Frontal cortex (tissue), 4 donors: Measurements from ENCODE around the gene STH. TPM values are rescaled to one million over a fixed set of nuclear protein-coding genes. Genes with fewer than 3 reads are reported as not detected.

Experiments used
- DNase-seq, 2 donors: peaks; one replicate each; pipeline ENCODE4 v3.0.0; 2012; ENCODE audit warnings: low spot score in 2 of 2
- FAIRE-seq: peaks from 2 replicates; lab custom pipeline; 2012; peaks lifted over from hg19 to GRCh38; lab: Jason Lieb, UNC
- total RNA-seq: library from RNA; depleted of rRNA; stranded (reverse); fragments of >200 nt; gene quantifications from one replicate; pipeline ENCODE4 v1.2.3, GENCODE V29; 2014
- donor health status: control.
- donor health status: control.
- donor health status: control.

The STH gene
- total RNA-seq, 1 donor from 2014 or later: 2.0 TPM

- DNase-seq (no peak), FAIRE-seq (no peak)
These were observed 39.4 kb downstream of the STH start for GRCh38 chr17:46038414-46038813.

- DNase-seq: no peak
- no peak for FAIRE-seq
These were observed 39.9 kb downstream of the STH start for GRCh38 chr17:46038937-46039336.

- FAIRE-seq: no peak
- no peak for DNase-seq
These were observed 40.6 kb downstream of the STH start for GRCh38 chr17:46039592-46040186.

GRCh38 chr17:46042246-46042645 is 43.2 kb downstream of the STH start:
- DNase-seq (no peak), FAIRE-seq (no peak)

- FAIRE-seq (no peak), DNase-seq (no peak)
These were observed 43.9 kb downstream of the STH start for GRCh38 chr17:46042925-46043324.

- no peak for DNase-seq
- no peak for FAIRE-seq
These were observed 44.6 kb downstream of the STH start for GRCh38 chr17:46043606-46044005.

- peak; percentile 19 for FAIRE-seq
- DNase-seq: peak in 1 of 2 donors; percentile 58
These were observed 45.4 kb downstream of the STH start for GRCh38 chr17:46044286-46044928.

- no peak for FAIRE-seq
These were observed 45.9 kb downstream of the STH start for GRCh38 chr17:46044989-46045388.

GRCh38 chr17:46045639-46046038 is 46.6 kb downstream of the STH start:
- DNase-seq: no peak
- no peak for FAIRE-seq

More at GRCh38 chr17:46044989-46045388, 45.9 kb downstream of the STH start:
- DNase-seq: no peak

GRCh38 chr17:46046957-46047356 is 47.9 kb downstream of the STH start:
- FAIRE-seq: no peak
- DNase-seq: no peak

GRCh38 chr17:46047398-46047797 is 48.3 kb downstream of the STH start:
- FAIRE-seq: no peak

GRCh38 chr17:46047856-46048255 is 48.8 kb downstream of the STH start:
- FAIRE-seq (no peak), DNase-seq (no peak)

More at GRCh38 chr17:46047398-46047797, 48.3 kb downstream of the STH start:
- DNase-seq: no peak

Other genes starting within 250 kb of the STH start
- 3.7 TPM for gene CRHR1, start 214.9 kb upstream of the STH start, total RNA-seq
- not detected for gene SPPL2C, start 154.4 kb upstream of the STH start, total RNA-seq
- 76.6 TPM for gene MAPT, start 104.7 kb upstream of the STH start, total RNA-seq
- gene KANSL1, start 194.2 kb downstream of the STH start, total RNA-seq: 113 TPM